Tibial artery (tissue), 4 donors: ENCODE measurements around the gene TFF2.

ENCODE experiments used
- DNase-seq, 2 donors: peaks; one replicate each; pipeline ENCODE4 v3.0.0-alpha.2; 2019
- H3K27ac ChIP-seq, 2 donors: fragments of 200-600 bp; sonication (generic) in 1 of 2; 1 replicate in 1 of 2; 2 replicates in 1 of 2; pipeline ENCODE4 v1.5.1; 2018 to 2019; ENCODE audit warnings: mild to moderate bottlenecking in 1 of 2
- H3K27me3 ChIP-seq, 2 donors: fragments of 200-600 bp; sonication (generic) in 1 of 2; one replicate each; pipeline versions ENCODE4 v1.5.1 to v1.6.0; 2016 to 2019
- H3K36me3 ChIP-seq, 3 donors: fragments of 200-600 bp; sonication (generic) in 2 of 3; one replicate each; pipeline ENCODE4 v1.5.1; 2016 to 2019; ENCODE audit warnings: mild to moderate bottlenecking in 2 of 3
- H3K4me1 ChIP-seq, 4 donors: fragments of 200-600 bp; sonication (generic) in 2 of 4; 1 replicate in 3 of 4; 2 replicates in 1 of 4; pipeline ENCODE4 v1.5.1; 2016 to 2019
- H3K4me3 ChIP-seq, 2 donors: fragments of 200-600 bp; sonication (generic) in 1 of 2; 1 replicate in 1 of 2; 2 replicates in 1 of 2; pipeline ENCODE4 v1.5.1; 2018 to 2019; ENCODE audit warnings: mild to moderate bottlenecking in 2 of 2
- H3K9me3 ChIP-seq, 3 donors: fragments of 200-600 bp; sonication (generic) in 1 of 3; one replicate each; pipeline ENCODE4 v1.5.1; 2016 to 2019
- intact Hi-C: fragments of 100-400 bp; cut with DNase I; formaldehyde crosslinking; loops from one replicate; pipeline ENCODE4 v1.15.0; 2023; ENCODE audit warnings: low total_unique reads
- TF ChIP-seq, protein P1 (sequence below), 2 experiments: fragments of 200-600 bp in 1 of 2; fragments of 450-650 bp in 1 of 2; IDR thresholded peaks; one replicate each; pipeline ENCODE4 v1.5.1; 2017 to 2019; ENCODE audit warnings: antibody characterized with exemption in 2 of 2, mild to moderate bottlenecking in 1 of 2, moderate library complexity in 1 of 2

TFF2 gene

DNA sequence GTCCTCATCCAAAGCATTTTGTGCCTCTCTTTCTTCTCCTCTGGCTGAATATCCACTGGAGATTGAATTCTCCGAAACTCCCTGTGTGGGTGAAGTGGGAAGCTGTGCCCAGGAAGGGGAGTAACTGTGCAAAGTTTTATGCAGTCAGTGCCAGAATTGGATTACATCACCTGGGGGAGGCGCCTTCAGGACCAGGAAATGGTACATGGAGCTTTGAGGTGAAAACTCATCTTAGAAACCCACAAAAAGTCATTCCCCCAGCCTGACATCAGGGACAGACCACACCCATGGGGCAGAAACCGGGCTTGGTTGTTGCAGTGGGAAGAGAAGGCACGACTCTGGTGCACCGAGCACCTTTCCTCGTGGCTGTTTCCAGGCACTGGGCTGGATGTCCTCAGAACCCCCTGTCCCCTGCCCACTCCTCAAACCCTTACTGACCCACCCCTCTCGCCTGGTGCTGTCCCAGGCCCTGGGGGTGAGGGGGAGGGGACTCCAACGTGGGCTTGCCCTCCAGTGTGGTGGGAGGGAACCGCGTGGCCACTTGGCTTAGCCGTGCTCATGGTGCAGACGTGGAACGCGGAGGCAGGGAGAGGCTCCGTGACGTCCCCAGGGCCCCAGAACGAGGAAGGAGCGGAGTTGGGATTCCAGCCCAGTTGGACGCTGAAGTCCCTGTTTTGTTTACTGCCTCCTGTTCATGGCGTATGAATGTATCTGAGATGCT lies 51.3 kb downstream of the TFF2 start:
- intact Hi-C loops: no loop called here
- H3K4me3 ChIP-seq: no peak overlapping the region
- no peaks in the 10 kb centered on the region for H3K9me3 ChIP-seq
- H3K27me3 ChIP-seq: peaks cover 0 to 24% of the 10 kb centered on the region in 2 donors
- H3K36me3 ChIP-seq: peaks cover 0 to 7% (median 0%) of the 10 kb centered on the region in 3 donors
- TF ChIP-seq, protein P1, sequence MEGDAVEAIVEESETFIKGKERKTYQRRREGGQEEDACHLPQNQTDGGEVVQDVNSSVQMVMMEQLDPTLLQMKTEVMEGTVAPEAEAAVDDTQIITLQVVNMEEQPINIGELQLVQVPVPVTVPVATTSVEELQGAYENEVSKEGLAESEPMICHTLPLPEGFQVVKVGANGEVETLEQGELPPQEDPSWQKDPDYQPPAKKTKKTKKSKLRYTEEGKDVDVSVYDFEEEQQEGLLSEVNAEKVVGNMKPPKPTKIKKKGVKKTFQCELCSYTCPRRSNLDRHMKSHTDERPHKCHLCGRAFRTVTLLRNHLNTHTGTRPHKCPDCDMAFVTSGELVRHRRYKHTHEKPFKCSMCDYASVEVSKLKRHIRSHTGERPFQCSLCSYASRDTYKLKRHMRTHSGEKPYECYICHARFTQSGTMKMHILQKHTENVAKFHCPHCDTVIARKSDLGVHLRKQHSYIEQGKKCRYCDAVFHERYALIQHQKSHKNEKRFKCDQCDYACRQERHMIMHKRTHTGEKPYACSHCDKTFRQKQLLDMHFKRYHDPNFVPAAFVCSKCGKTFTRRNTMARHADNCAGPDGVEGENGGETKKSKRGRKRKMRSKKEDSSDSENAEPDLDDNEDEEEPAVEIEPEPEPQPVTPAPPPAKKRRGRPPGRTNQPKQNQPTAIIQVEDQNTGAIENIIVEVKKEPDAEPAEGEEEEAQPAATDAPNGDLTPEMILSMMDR (IDR thresholded peaks at IDR 0.05): no peak
- no peak overlapping the region for H3K27ac ChIP-seq
- no peaks in the 10 kb centered on the region for H3K4me1 ChIP-seq
- DNase-seq: no peak

DNA sequence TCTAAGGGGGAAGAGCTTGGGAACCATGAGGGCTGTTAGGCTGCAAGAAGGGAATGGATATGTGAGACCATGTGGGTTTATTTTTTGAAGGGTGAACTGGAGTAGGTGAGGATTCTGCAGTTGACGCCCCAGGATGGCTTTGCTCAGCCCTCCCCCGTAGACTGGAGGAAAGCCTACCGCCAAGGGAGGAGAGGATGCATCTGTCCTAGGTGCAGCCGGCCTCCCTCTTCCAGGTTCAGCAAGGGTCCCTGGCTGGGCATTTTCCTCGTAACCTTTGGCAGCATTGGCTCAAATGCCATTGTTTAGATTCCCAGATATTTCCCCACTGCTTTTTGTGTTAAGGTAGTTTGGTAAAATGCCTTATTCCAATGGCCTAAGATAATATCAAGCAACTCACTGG lies 52.1 kb downstream of the TFF2 start:
- Histone ChIP-seq H3K9me3 (no peaks in the 10 kb centered on the region), H3K36me3 (peaks cover 0 to 15% (median 0%) of the 10 kb centered on the region in 3 donors), H3K4me3 (no peak overlapping the region), H3K4me1 (no peaks in the 10 kb centered on the region), H3K27me3 (peaks cover 0 to 32% of the 10 kb centered on the region in 2 donors), H3K27ac (no peak overlapping the region)
- TF ChIP-seq, protein P1 (IDR thresholded peaks at IDR 0.05): no peak
- DNase-seq: no peak
- intact Hi-C loops: no loop called here

DNA sequence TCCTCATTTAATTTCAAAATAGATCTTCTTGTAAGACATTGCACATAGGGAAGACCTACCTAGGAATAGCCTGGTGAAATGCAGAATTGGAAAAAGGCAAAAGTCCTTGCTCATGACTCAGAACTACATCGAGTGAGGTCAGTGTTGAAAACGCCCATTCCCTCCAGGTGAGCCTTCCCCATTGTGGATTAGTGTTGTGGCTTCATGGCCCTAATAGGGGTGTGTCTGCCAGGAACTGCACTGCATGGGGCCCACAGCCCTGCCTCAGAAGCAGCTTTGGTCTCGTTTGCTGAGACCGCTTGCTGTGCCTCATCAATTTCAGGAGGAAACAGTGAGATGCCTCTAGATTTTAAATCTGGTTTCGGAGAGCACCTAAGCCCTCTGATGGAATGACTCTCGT lies 52.6 kb downstream of the TFF2 start:
- Histone ChIP-seq H3K27me3 (peaks cover 0 to 32% of the 10 kb centered on the region in 2 donors), H3K4me1 (no peaks in the 10 kb centered on the region), H3K4me3 (no peak overlapping the region), H3K9me3 (no peaks in the 10 kb centered on the region), H3K36me3 (peaks cover 0 to 16% (median 0%) of the 10 kb centered on the region in 3 donors), H3K27ac (no peak overlapping the region)
- no peak for DNase-seq
- intact Hi-C loops: no loop called here
- TF ChIP-seq, protein P1 (IDR thresholded peaks at IDR 0.05): no peak

DNA sequence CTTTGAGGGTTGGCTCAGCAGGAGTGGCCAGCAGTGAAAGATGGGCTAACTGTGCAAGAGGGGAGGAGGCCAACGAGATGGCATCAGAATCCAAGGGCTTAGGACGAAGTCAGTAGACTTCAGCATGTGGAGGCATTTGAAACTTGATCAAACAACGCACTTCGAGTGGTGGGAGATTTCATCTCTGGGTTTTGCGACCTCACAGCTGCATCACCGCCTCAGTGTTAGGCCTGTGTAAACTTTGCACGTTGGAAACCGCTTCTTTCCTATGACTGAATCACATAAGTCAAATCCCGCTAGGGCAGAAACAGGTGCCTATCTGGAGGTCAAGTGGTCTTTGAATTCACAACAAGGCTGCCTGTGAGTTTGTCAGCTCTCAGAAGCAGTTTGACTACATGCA lies 53.4 kb downstream of the TFF2 start:
- Histone ChIP-seq H3K4me1 (no peaks in the 10 kb centered on the region), H3K4me3 (no peak overlapping the region), H3K36me3 (peaks cover 0 to 20% (median 0%) of the 10 kb centered on the region in 3 donors), H3K27ac (no peak overlapping the region), H3K9me3 (no peaks in the 10 kb centered on the region), H3K27me3 (peaks cover 0 to 32% of the 10 kb centered on the region in 2 donors)
- TF ChIP-seq, protein P1 (IDR thresholded peaks at IDR 0.05): no peak
- intact Hi-C loops: no loop called here
- DNase-seq: no peak

DNA sequence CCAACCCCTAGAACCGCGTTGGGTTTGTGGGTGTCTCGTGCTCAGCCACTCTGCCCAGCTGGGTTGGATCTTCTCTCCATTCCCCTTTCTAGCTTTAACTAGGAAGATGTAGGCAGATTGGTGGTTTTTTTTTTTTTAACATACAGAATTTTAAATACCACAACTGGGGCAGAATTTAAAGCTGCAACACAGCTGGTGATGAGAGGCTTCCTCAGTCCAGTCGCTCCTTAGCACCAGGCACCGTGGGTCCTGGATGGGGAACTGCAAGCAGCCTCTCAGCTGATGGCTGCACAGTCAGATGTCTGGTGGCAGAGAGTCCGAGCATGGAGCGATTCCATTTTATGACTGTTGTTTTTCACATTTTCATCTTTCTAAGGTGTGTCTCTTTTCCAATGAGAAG lies 54.3 kb downstream of the TFF2 start:
- Histone ChIP-seq H3K27me3 (peaks cover 0 to 23% of the 10 kb centered on the region in 2 donors), H3K4me3 (no peak overlapping the region), H3K27ac (no peak overlapping the region), H3K36me3 (peaks cover 0 to 28% (median 0%) of the 10 kb centered on the region in 3 donors), H3K9me3 (no peaks in the 10 kb centered on the region), H3K4me1 (no peaks in the 10 kb centered on the region)
- DNase-seq: no peak
- intact Hi-C loops: no loop called here
- TF ChIP-seq, protein P1 (IDR thresholded peaks at IDR 0.05): no peak
